Stimulated activated CD4-positive, alpha-beta T cell treated with anti-CD3 and anti-CD28 coated beads, Interleukin-4, amount 100 ng/mL, for 1 hour (primary cell): ENCODE measurements around the gene LSM2.
A peak's percentile ranks its signal among the peaks of the same experiment; 100 is the strongest.
"Not testable (repeated sequence)": the region's sequence is repeated elsewhere in the genome, so short reads cannot be mapped to it uniquely, and the experiment has no call there.

Experiments
- DNase-seq: peaks from one replicate; pipeline ENCODE4 v3.0.0-alpha.2; 2020

Gene LSM2

GRCh38 chr6:31826793-31827285 lies 20.1 kb upstream of the LSM2 start:
- no peak for DNase-seq

- no peak for DNase-seq
These were observed 18.8 kb upstream of the LSM2 start for GRCh38 chr6:31825553-31825952.

GRCh38 chr6:31823592-31824196 lies 16.9 kb upstream of the LSM2 start:
- not testable (repeated sequence) for DNase-seq

- peak; percentile 62 for DNase-seq
These were observed 15.5 kb upstream of the LSM2 start for GRCh38 chr6:31822036-31822821.

GRCh38 chr6:31821301-31822035 lies 14.7 kb upstream of the LSM2 start:
- DNase-seq: peak; percentile 80

- DNase-seq: not testable (repeated sequence)
These were observed 13.6 kb upstream of the LSM2 start for GRCh38 chr6:31820399-31820798.

- DNase-seq: no peak
These were observed 13.1 kb upstream of the LSM2 start for GRCh38 chr6:31819871-31820299.

GRCh38 chr6:31817929-31818511 lies 11.3 kb upstream of the LSM2 start:
- DNase-seq: not testable (repeated sequence)

- not testable (repeated sequence) for DNase-seq
These were observed 10.6 kb upstream of the LSM2 start for GRCh38 chr6:31817133-31817928.

- peak; percentile 53 for DNase-seq
These were observed 8.5 kb upstream of the LSM2 start, which contains the start of the genes HSPA1A and HSPA1L for GRCh38 chr6:31815025-31815838. Gene HSPA1A, plus strand, starts transcription at chr6:31815543. Its CDS starts 214 bp downstream, at chr6:31815757. Gene HSPA1L, minus strand, starts transcription at chr6:31815283. Its CDS starts 3,311 bp downstream, at chr6:31811972.

- DNase-seq: peak; percentile 68
These were observed 7.9 kb upstream of the LSM2 start for GRCh38 chr6:31814677-31815024.

GRCh38 chr6:31813465-31813849 lies 6.7 kb upstream of the LSM2 start:
- DNase-seq: no peak

GRCh38 chr6:31811645-31812044 lies 4.9 kb upstream of the LSM2 start:
- DNase-seq: no peak

GRCh38 chr6:31808599-31808998 lies 1.8 kb upstream of the LSM2 start:
- DNase-seq: not testable (repeated sequence)

- no peak for DNase-seq
These were observed 762 bp downstream of the LSM2 start for GRCh38 chr6:31805939-31806469.

GRCh38 chr6:31801031-31801927 lies 5.5 kb downstream of the LSM2 start:
- DNase-seq: not testable (repeated sequence)

GRCh38 chr6:31799781-31800180 lies 7.0 kb downstream of the LSM2 start:
- no peak for DNase-seq

GRCh38 chr6:31797588-31797987 lies 9.2 kb downstream of the LSM2 start:
- no peak for DNase-seq

- DNase-seq: no peak
These were observed 9.8 kb downstream of the LSM2 start for GRCh38 chr6:31796993-31797385.
